ENCODE data around the gene LRRC47. TPM values are rescaled to one million over a fixed set of nuclear protein-coding genes. Genes with fewer than 3 reads are reported as not detected.

Gene LRRC47
- polyA plus RNA-seq, 1 donor from 2014 or later: 59.2 TPM

DNA sequence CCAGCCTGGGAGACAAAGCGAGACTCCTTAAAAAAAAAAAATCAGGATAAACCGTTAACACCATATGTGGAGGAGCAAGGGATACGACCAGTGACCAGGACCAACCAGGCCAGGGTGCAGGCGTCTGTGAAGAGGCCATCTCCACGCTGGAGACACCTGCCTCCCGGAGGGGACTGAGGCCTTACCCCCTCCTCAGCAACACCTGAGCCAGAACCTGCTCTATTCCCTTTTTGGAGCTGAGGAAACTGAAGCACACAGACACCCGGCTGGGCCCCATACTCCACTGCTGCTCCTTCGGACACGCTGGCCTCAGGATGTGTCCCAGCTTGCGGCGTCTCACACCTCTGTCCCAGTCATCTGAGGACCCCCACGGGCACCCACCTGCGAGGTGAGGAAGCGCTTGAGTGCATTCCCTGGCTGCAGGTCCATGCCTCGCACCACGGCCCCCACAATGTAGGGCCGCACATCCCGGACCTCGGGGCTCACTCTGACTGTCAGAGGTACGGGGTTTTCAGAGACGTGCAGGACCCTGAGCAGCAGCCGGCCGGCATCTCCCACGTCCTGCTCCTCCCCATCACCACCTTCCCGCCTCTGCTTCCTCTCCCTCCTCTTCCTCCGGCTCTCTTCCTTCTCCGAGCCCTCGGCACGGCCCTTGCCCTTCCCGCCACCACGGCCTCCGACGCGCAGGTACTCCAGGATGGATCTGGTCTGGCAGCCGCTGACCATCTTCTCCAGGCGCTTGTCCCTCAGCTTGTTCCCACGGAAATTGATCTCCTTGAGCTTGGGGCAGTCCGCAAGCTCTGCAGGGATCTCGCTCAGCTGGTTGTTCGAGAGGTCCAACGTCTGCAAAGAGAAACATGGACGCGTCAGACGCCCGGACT lies 9.6 kb downstream of the LRRC47 start:
- Histone ChIP-seq H4K20me1 (ENCODE audit: insufficient read depth) (no peaks in the 10 kb centered on the region), H2AFZ (ENCODE audit: low read depth, low read length) (no peak overlapping the region), H3K9me2 (ENCODE audit: insufficient read depth, low read length) (no peaks in the 10 kb centered on the region), H3F3A (ENCODE audit: insufficient read depth, low read length, poor library complexity, severe bottlenecking) (no peaks in the 10 kb centered on the region), H3K27me3 (ENCODE audit: insufficient read depth, low read depth, low read length) (no peaks in the 10 kb centered on the region), H3K79me2 (replicated peaks; ENCODE audit: insufficient read depth, low read length) (no peaks in the 10 kb centered on the region), H3K27ac (ENCODE audit: low read length) (no peak overlapping the region), H3K9ac (ENCODE audit: low read length) (no peak overlapping the region), H3K36me3 (ENCODE audit: insufficient read depth, low read length) (no peaks in the 10 kb centered on the region), H3K4me2 (ENCODE audit: low read length) (no peak overlapping the region), H3K9me3 (ENCODE audit: low read length) (no peaks in the 10 kb centered on the region), H3K4me3 (ENCODE audit: low read length) (no peak overlapping the region)
- TF ChIP-seq CTCF (IDR thresholded peaks at IDR 0.05; ENCODE audit: poor library complexity, severe bottlenecking): no peak
- TF ChIP-seq, protein P1, sequence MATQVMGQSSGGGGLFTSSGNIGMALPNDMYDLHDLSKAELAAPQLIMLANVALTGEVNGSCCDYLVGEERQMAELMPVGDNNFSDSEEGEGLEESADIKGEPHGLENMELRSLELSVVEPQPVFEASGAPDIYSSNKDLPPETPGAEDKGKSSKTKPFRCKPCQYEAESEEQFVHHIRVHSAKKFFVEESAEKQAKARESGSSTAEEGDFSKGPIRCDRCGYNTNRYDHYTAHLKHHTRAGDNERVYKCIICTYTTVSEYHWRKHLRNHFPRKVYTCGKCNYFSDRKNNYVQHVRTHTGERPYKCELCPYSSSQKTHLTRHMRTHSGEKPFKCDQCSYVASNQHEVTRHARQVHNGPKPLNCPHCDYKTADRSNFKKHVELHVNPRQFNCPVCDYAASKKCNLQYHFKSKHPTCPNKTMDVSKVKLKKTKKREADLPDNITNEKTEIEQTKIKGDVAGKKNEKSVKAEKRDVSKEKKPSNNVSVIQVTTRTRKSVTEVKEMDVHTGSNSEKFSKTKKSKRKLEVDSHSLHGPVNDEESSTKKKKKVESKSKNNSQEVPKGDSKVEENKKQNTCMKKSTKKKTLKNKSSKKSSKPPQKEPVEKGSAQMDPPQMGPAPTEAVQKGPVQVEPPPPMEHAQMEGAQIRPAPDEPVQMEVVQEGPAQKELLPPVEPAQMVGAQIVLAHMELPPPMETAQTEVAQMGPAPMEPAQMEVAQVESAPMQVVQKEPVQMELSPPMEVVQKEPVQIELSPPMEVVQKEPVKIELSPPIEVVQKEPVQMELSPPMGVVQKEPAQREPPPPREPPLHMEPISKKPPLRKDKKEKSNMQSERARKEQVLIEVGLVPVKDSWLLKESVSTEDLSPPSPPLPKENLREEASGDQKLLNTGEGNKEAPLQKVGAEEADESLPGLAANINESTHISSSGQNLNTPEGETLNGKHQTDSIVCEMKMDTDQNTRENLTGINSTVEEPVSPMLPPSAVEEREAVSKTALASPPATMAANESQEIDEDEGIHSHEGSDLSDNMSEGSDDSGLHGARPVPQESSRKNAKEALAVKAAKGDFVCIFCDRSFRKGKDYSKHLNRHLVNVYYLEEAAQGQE (IDR thresholded peaks at IDR 0.05; ENCODE audit: borderline replicate concordance): no peak
- TF ChIP-seq EZH2 (IDR thresholded peaks at IDR 0.05; ENCODE audit: borderline replicate concordance, insufficient read depth, low read length, poor library complexity, severe bottlenecking): no peak
- no peak for TF ChIP-seq TAF1 (IDR thresholded peaks at IDR 0.05; ENCODE audit: low read depth)
- TF ChIP-seq RAD21 (conservative IDR thresholded peaks at IDR 0.05): no peak
- TF ChIP-seq MXI1 (conservative IDR thresholded peaks at IDR 0.05; ENCODE audit: poor library complexity, severe bottlenecking): no peak

GRCh38 chr1:3785456-3786157 lies 10.7 kb downstream of the LRRC47 start:
- no peaks in the 10 kb centered on the region for H3F3A ChIP-seq (ENCODE audit: insufficient read depth, low read length, poor library complexity, severe bottlenecking)
- no peak overlapping the region for H3K4me2 ChIP-seq (ENCODE audit: low read length)
- no peak overlapping the region for H3K4me3 ChIP-seq (ENCODE audit: low read length)
- H3K9ac ChIP-seq (ENCODE audit: low read length): no peak overlapping the region
- H3K9me3 ChIP-seq (ENCODE audit: low read length): no peaks in the 10 kb centered on the region
- TF ChIP-seq EP300 (conservative IDR thresholded peaks at IDR 0.05; ENCODE audit: poor library complexity, severe bottlenecking) (no peak), MXI1 (conservative IDR thresholded peaks at IDR 0.05; ENCODE audit: poor library complexity, severe bottlenecking) (no peak), CTCF (IDR thresholded peaks at IDR 0.05; ENCODE audit: poor library complexity, severe bottlenecking) (no peak), RAD21 (conservative IDR thresholded peaks at IDR 0.05) (no peak), TAF1 (IDR thresholded peaks at IDR 0.05; ENCODE audit: low read depth) (no peak), SMC3 (conservative IDR thresholded peaks at IDR 0.05; ENCODE audit: poor library complexity) (no peak), EZH2 (IDR thresholded peaks at IDR 0.05; ENCODE audit: borderline replicate concordance, insufficient read depth, low read length, poor library complexity, severe bottlenecking) (no peak), POLR2AphosphoS5 (IDR thresholded peaks at IDR 0.05) (no peak)
- TF ChIP-seq, protein P1 (IDR thresholded peaks at IDR 0.05; ENCODE audit: borderline replicate concordance): no peak
- no peak overlapping the region for H2AFZ ChIP-seq (ENCODE audit: low read depth, low read length)
- no peak overlapping the region for H3K27ac ChIP-seq (ENCODE audit: low read length)
- H3K27me3 ChIP-seq (ENCODE audit: insufficient read depth, low read depth, low read length): no peaks in the 10 kb centered on the region
- H3K36me3 ChIP-seq (ENCODE audit: insufficient read depth, low read length): no peaks in the 10 kb centered on the region
- no peaks in the 10 kb centered on the region for H4K20me1 ChIP-seq (ENCODE audit: insufficient read depth)
- H3K9me2 ChIP-seq (ENCODE audit: insufficient read depth, low read length): no peaks in the 10 kb centered on the region
- H3K79me2 ChIP-seq (replicated peaks; ENCODE audit: insufficient read depth, low read length): no peaks in the 10 kb centered on the region

All from neural cell (in vitro differentiated cells).